Tibial nerve (tissue), 4 donors: Measurements from ENCODE around the gene DDX10. TPM values are rescaled to one million over a fixed set of nuclear protein-coding genes. Genes with fewer than 3 reads are reported as not detected.
"Not testable (repeated sequence)": the region's sequence is repeated elsewhere in the genome, so short reads cannot be mapped to it uniquely, and the experiment has no call there.

Experiments
- DNase-seq, 2 donors: peaks; one replicate each; pipeline ENCODE4 v3.0.0-alpha.2; 2019; ENCODE audit warnings: low spot score in 2 of 2
- H3K27ac ChIP-seq, 4 donors: fragments of 200-600 bp; sonication (generic) in 3 of 4; one replicate each; pipeline ENCODE4 v1.5.1; 2017 to 2019; ENCODE audit warnings: mild to moderate bottlenecking in 1 of 4
- H3K27me3 ChIP-seq, 2 donors: fragments of 200-600 bp; sonication (generic) in 1 of 2; one replicate each; pipeline versions ENCODE4 v1.5.1 to v1.6.0; 2017 to 2019
- H3K36me3 ChIP-seq, 3 donors: fragments of 200-600 bp; sonication (generic); one replicate each; pipeline ENCODE4 v1.5.1; 2018 to 2019
- H3K4me1 ChIP-seq, 4 donors: fragments of 200-600 bp; sonication (generic) in 3 of 4; one replicate each; pipeline ENCODE4 v1.5.1; 2017 to 2019
- H3K4me3 ChIP-seq, 4 donors: fragments of 200-600 bp; sonication (generic) in 3 of 4; one replicate each; pipeline ENCODE4 v1.5.1; 2017 to 2019; ENCODE audit warnings: mild to moderate bottlenecking in 1 of 4, moderate library complexity in 1 of 4
- H3K9me3 ChIP-seq, 4 donors: fragments of 200-600 bp; sonication (generic) in 3 of 4; one replicate each; pipeline ENCODE4 v1.5.1; 2017 to 2019
- CTCF ChIP-seq, 5 experiments: fragments of 200-600 bp in 3 of 5; fragments of 450-650 bp in 2 of 5; sonication (generic) in 3 of 5; IDR thresholded peaks; one replicate each; pipeline ENCODE4 v1.5.1; 2016 to 2019; ENCODE audit warnings: antibody characterized with exemption in 5 of 5, mild to moderate bottlenecking in 3 of 5, moderate library complexity in 2 of 5
- EP300 ChIP-seq, 2 donors: sonication (generic); formaldehyde crosslinking; IDR thresholded peaks; one replicate each; pipeline ENCODE4 v1.6.1; 2017; ENCODE audit warnings: antibody characterized with exemption in 2 of 2, mild to moderate bottlenecking in 1 of 2
- POLR2A ChIP-seq, 2 donors: fragments of 450-650 bp; IDR thresholded peaks; one replicate each; pipeline ENCODE4 v1.6.1; 2017; ENCODE audit warnings: antibody characterized with exemption in 2 of 2, mild to moderate bottlenecking in 2 of 2, moderate library complexity in 2 of 2
- WGBS, 2 donors: methylation state at CpG; one replicate each; pipeline ENCODE4 v1.1.5; 2018; 5-methylcytosine and 5-hydroxymethylcytosine counted together
- total RNA-seq, 4 donors: library from RNA; depleted of rRNA; stranded (reverse); fragments of >200 nt; gene quantifications; one replicate each; pipeline ENCODE4 v1.1.0, GENCODE V29; 2016

DDX10 gene
- total RNA-seq, 4 donors from 2014 or later = 23.1 to 94.7 (median 31.6) TPM

DNA sequence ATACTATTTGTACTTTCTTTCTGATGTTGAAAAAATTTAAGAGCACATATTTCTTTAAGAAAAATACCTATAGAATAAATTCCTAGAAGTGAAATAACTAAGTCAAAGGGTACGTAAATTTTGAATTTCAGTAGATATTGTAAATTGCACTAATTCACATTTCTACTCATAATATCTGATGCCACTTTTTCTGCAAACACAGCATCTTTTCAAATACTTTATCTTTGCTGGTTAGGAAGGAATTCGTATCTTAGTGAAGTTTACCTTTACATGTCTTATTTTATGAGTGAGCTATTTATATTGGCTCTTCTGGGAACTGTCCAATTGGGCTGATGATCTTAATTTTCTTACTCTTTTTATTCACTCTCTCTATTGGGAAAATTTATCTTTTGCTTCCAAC, 148.2 kb downstream of the DDX10 start:
- no peaks in the 10 kb centered on the region for H3K36me3 ChIP-seq
- H3K27me3 ChIP-seq = no peaks in the 10 kb centered on the region
- H3K4me3 ChIP-seq = no peak overlapping the region
- DNase-seq = no peak
- TF ChIP-seq CTCF (IDR thresholded peaks at IDR 0.05) (no peak), EP300 (IDR thresholded peaks at IDR 0.05) (no peak), POLR2A (IDR thresholded peaks at IDR 0.05) (no peak)
- H3K9me3 ChIP-seq = no peaks in the 10 kb centered on the region
- no peak overlapping the region for H3K27ac ChIP-seq
- WGBS, 2 donors = 73 to 81% methylated on average over 2 of the region's 2 CpGs
- no peaks in the 10 kb centered on the region for H3K4me1 ChIP-seq

GRCh38 chr11:108817976-108818375, 153.1 kb downstream of the DDX10 start:
- no peaks in the 10 kb centered on the region for H3K4me1 ChIP-seq
- H3K27ac ChIP-seq = no peak overlapping the region
- H3K36me3 ChIP-seq = no peaks in the 10 kb centered on the region
- H3K9me3 ChIP-seq = no peaks in the 10 kb centered on the region
- H3K27me3 ChIP-seq = no peaks in the 10 kb centered on the region
- no peak overlapping the region for H3K4me3 ChIP-seq
- no peak for TF ChIP-seq CTCF (IDR thresholded peaks at IDR 0.05)
- no peak for TF ChIP-seq POLR2A (IDR thresholded peaks at IDR 0.05)
- no peak for TF ChIP-seq EP300 (IDR thresholded peaks at IDR 0.05)
- no peak for DNase-seq
- WGBS, 2 donors = 90 to 95% methylated on average over 5 of the region's 5 CpGs

DNA sequence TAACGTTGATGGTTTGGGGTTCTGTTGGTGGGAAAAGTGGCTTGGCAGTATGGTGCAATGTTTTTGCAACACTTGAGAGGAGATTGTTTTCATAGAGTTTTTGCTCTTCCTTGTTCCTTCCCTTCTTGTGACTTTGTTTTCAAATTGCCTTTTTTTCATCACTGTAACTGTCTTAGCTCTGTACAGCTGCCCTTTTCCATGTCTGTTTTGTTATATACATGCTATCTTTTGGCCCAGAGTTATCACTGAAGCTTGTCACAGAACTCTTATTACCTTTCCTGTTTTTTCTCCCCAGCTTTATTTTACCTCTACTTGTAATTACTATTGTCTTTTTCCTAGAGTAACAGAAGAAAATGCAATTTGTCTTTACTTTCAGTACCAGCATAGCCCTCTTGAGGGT, 154.1 kb downstream of the DDX10 start:
- TF ChIP-seq CTCF (IDR thresholded peaks at IDR 0.05) (no peak), EP300 (IDR thresholded peaks at IDR 0.05) (no peak), POLR2A (IDR thresholded peaks at IDR 0.05) (no peak)
- Histone ChIP-seq H3K27me3 (no peaks in the 10 kb centered on the region), H3K4me3 (no peak overlapping the region), H3K27ac (no peak overlapping the region), H3K4me1 (no peaks in the 10 kb centered on the region), H3K36me3 (no peaks in the 10 kb centered on the region), H3K9me3 (no peaks in the 10 kb centered on the region)
- no peak for DNase-seq
- 58 to 77% methylated on average over 1 of the region's 1 CpG for WGBS, 2 donors

DNA sequence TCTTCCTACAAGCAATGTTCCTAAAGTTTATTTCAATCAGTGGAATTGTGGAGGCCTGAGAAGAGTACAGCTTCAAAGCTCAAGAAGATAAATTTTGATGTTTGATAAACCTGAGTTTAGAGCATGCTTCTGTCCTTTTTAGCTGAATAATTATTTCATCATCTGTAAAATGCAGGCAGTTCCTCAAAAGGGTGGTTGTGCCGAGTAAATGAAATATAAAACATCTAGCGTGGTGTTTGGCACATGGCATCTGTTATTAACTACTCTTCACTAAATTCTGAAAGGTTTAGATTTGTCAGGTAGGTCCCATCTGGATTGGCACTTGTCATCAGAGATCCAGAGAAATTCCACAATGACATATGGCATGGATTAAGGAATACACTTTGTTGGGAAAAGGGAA, 155.1 kb downstream of the DDX10 start:
- Histone ChIP-seq H3K9me3 (no peaks in the 10 kb centered on the region), H3K27me3 (no peaks in the 10 kb centered on the region), H3K4me3 (no peak overlapping the region), H3K4me1 (no peaks in the 10 kb centered on the region), H3K27ac (no peak overlapping the region), H3K36me3 (no peaks in the 10 kb centered on the region)
- WGBS, 2 donors = 90 to 93% methylated on average over 2 of the region's 2 CpGs
- no peak for TF ChIP-seq POLR2A (IDR thresholded peaks at IDR 0.05)
- no peak for TF ChIP-seq CTCF (IDR thresholded peaks at IDR 0.05)
- TF ChIP-seq EP300 (IDR thresholded peaks at IDR 0.05) = no peak
- DNase-seq = no peak

DNA sequence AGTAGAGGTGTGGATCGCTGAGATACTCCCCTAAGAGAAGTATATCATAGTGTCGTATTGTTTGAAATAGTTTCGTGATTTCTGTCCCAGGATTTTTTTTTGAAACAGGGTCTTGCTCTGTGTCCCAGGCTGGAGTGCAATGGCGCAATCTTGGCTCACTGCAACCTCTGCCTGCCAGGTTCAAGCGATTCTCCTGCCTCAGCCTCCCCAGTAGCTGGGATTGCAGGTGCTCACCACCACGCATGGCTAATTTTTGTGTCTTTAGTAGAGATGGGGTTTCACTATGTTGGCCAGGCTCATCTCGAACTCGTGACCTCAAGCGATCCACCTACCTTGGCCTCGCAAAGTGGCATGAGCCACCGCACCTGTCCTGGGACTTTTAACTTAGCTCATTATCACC, 159.1 kb downstream of the DDX10 start:
- not testable (repeated sequence) for H3K27ac ChIP-seq, H3K36me3 ChIP-seq, DNase-seq, H3K9me3 ChIP-seq, H3K27me3 ChIP-seq, H3K4me1 ChIP-seq, H3K4me3 ChIP-seq
- WGBS, 2 donors = 94 to 97% methylated on average over 11 of the region's 11 CpGs

- 24 to 35% methylated on average over 3 of the region's 3 CpGs for WGBS, 2 donors
Observed at GRCh38 chr11:108824545-108824944, 159.7 kb downstream of the DDX10 start.

More at GRCh38 chr11:108824545-108824944, 159.7 kb downstream of the DDX10 start:
- H3K9me3 ChIP-seq = peaks cover 0 to 11% (median 2%) of the 10 kb centered on the region in 4 donors
- TF ChIP-seq EP300 (IDR thresholded peaks at IDR 0.05) = no peak
- no peak for TF ChIP-seq CTCF (IDR thresholded peaks at IDR 0.05)
- no peak for TF ChIP-seq POLR2A (IDR thresholded peaks at IDR 0.05)
- H3K4me1 ChIP-seq = no peaks in the 10 kb centered on the region
- H3K36me3 ChIP-seq = no peaks in the 10 kb centered on the region
- no peak overlapping the region for H3K27ac ChIP-seq
- no peaks in the 10 kb centered on the region for H3K27me3 ChIP-seq
- no peak for DNase-seq
- no peak overlapping the region for H3K4me3 ChIP-seq
